Fibroblast of skin of back (primary cell): ENCODE data around the gene TCL1A.

Experiments
- DNase-seq: peaks from one replicate; pipeline ENCODE4 v3.0.0-alpha.2; 2013

TCL1A gene

DNA sequence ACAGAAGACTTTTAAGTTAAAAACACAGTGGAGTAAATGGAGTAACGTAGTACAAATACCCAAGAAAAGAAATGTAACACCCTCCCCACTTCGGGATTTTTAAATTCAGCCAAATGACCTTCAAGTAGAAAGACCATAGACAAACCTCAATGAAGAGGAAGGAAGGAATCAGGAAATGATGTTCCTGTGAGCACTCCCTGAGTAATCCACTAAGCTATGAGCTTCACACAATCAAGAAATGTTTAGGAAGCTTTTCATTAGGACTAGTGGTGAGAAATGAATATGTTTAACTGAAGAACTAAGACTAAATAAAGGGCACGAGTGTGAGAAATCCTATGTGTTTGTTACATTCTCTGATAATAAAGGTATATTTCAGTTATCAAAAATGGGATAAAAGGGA is 10.1 kb downstream of the TCL1A start:
- no peak for DNase-seq

DNA sequence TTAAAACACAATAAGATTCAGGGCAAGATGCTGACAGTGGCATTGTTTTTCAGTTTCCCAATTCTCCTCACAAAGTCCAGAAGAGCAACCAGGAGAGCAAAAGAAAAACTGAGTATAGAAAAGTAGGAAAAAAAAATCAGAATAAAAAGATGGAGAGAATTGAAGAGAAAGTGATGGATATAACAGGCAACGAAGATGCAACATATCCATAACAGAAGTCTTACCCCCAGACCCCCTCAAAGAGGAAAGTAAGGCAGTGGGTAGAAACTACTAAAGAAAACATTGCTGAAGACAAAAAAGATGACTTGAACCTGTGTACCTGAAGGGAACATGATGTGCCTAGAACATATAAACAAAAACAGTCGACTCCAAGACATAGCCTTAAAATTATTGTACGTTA is 10.6 kb downstream of the TCL1A start:
- DNase-seq, result no peak

DNA sequence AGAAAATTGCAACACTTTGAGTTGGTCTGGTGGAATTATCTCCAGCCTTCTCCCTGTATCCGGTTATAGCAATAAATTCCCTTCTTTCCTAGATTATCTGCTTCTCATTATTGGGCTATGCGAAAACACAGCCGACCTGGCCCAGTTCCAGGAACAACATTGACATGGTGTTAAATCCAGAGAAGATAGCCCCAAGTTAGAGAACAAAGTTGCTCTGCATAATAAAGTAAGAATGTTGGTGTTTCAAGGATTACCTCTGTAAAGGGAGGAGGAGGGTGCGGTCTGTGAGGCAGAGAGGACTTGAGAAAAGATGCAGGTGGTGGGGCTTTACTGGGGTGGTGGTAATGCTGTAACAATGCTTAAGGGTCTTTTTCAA is 12.1 kb downstream of the TCL1A start:
- DNase-seq, result peak; percentile 41

DNA sequence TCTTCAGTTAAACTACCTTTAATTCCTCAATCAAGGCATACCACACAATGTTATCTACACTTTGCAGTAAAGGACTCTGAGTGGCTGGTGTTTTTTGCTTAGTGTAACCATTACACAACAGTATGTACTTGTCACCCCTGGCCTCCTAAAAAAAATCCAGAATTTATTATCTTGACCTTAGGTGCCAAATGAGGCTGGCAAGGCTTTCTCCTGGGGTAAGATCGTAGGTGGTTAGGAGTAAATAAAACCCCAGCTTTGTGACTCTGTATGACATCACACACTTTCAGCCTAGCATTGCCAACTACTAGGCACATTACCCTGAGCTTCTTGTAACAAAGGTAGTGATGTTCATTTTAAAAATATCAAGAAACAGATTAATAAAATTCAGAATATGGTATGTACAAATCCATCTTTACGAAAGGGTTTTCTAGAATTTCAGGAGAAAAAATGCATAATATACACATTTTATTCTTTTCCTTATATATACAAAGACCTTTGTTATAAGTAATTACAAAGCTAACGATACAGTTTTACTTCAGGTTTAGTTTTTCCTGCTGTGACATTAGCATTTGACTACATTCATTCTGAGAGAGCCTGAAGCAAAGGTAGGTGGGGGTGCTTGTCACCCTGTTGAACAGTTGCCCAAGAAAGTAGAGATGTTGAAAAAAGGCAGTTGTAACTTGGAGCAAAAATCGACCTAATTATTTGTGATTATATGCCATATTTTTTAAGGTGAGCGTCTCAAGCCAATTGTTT is 13.5 kb downstream of the TCL1A start:
- no peak for DNase-seq

DNA sequence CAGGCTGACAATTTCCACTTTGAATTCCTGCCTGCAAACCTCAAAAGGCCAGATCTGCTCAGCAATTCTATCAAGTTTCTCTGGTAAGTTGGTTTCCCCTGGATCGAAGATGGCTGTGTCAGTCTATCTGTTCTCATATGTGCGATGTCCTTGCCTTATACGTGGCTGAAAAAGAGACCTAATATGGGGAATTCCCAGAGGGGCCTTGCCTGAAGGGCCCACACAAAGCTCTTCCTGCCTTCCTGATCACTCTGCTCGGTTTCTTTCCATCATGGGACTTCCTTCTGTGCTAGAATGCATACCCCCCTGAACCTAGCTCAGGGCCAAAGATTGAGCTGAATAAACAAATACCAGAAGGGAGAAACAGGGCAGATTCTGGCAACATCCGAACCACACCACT is 14.5 kb downstream of the TCL1A start:
- no peak for DNase-seq

DNA sequence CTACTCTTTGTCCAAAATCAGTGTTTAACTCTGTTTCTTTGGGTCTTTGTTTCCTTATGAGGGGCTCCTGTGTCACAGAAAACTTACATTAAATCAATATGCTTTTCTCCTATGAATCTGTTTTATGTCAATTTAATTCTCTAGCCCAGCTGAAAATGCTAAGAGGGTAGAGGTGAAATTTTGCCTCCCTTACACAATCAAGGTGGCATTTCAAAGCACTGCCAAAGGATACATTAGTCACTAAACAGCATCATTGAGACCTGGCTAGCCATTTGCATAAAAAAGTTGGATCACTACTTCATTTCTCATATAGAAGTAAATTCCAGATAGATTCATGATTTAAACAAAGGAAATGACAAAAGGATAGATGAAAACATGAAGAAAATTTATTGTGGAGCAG is 15.6 kb downstream of the TCL1A start:
- DNase-seq, result no peak

DNA sequence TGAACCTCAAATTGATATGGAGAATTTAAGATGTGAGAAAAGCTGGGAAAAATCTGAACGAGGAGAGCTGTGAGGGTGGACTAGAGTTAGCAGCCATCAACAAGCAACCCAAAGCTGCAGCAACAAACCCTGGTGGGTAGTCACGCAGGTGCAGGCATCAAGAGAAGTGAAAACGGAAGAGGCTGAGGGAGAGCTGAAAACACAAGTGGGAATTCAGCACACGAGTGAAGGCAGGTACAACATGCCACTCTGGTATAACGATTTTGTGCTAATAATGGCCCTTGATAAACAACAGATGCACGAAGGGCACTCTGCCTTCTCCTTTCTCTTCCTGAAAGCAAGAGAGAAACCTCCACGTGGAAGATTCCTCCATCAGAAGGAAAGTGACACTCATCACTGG is 16.2 kb downstream of the TCL1A start:
- no peak for DNase-seq

DNA sequence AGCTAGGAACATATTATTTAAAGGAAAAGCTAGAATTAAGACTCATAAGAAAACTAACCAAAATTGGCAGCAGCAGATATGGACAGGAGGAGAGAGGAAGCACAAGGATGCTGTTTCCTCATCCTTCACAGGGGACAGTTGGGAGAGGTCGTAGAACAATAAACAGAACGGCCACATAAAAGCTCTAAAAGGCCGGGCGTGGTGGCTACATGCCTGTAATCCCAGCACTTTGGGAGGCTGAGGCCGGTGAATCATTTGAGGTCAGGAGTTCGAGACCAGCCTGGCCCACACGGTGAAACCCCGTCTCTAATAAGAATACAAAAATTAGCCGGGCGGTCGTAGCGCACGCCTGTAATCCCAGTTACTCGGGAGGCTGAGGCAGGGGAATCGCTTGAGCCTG is 17.2 kb downstream of the TCL1A start:
- DNase-seq, result no peak

DNA sequence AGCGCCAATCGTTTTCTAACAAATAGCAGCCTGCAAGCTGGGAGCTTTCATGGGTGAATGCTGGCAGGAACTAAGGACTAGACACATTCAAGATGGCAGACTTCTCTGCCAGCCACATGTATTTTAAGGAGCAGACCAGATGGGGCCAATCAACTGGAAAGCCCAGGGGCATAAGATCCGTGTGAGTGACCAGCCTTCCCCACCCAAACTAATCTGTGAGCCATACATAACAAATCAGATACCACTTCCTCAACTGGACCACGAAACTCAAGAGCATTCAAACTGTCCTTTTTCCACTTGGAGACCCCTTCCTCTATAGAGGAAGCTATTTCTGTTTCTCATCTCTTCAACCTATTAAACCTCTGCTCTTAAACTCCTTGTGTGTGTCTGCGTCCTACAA is 18.0 kb downstream of the TCL1A start:
- DNase-seq, result no peak

DNA sequence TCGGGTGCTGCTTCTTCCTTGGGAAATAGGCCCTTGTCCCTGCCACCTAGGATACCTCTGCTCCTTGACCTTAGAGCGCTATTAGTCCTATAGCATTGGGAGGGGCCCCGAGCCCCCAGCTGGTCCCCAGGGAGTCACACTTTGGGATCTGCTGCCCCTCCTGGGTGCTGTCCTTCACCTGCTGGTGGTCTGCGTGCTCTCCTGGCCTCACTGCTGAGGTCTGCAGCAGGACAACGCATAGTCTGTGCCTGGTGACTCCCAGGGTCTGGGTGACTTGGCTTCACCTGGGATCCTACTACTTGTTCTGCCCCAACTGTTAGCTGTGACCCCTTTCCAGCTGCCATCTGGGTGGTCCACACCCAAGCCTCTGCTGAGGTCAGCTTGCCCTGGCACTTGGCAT is 18.9 kb downstream of the TCL1A start:
- DNase-seq, result no peak

DNA sequence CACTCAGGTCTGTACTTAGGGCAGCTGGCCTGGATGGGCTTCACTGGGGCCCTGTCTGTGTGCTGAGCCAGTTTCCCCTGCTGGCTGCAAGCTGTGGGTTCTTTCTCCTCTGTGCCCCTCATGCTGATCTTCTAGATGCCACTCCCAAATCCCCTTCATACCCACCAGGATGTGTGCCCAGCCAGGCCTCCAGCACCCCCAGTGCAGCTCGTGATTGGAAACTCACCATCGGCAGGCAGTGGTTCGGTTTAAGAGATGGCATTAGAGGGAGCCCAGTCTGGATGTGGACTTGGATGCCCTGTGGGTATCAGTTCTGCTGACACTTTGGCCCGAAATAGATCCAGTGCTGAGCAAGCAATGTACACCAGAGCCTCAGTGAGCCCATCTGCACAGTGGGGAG is 21.8 kb downstream of the TCL1A start:
- no peak for DNase-seq

DNA sequence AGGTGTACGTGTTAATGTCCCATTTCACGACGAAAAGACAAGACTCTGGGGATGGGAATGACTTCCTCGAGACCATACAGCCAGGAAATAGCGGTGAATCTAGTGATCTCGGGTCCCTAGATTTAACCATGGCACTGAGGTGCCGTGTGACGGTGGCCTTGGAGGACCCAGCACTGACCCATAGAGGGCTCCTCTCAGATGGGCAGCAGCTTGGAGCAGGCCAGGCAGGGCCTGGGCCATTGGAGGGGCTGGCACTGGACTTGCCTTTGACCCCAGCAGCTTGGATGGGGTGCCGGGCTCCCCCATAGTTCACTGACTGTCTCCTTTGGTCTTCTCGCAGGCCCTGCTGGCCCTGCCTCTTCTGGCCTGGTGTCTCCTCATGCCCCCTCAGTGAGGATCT is 22.3 kb downstream of the TCL1A start:
- DNase-seq, result no peak

DNA sequence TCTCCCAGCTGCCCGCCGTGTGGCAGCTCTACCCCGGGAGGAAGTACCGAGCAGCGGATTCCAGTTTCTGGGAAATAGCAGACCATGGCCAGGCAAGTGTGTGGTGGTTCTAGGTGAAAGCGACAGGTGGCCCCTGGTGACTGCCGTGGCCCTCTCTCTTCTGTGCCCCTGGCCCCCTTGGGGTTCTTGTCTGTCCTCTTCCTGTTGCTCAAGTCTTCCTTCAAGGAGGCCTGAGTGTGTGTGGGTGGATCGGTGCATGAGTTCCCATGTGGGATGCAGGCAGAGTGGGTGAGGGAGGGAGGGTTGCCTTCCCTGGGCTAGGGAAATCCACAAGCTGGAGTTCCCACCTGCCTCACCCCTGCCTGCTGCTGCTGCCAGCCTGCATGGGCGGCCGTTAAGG is 23.1 kb downstream of the TCL1A start:
- no peak for DNase-seq

DNA sequence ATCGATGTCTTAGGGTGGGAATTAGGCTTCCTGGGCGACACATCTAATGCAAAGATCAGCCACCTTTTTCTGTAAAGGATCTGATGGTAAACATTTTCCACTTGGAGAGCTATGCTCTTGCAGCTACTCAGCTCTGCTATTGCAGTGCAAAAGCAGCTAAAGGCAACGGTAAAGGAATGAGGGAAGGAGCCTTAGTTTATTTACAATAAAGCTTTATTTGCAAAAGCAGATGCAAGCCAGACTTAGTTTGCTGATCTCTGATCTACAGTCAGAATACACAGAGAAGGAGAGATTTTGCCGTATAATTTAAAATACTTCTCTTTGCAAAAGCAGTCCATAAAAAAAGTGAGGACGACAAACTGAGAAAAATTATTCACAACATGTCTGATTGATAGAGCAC is 24.5 kb downstream of the TCL1A start:
- no peak for DNase-seq

DNA sequence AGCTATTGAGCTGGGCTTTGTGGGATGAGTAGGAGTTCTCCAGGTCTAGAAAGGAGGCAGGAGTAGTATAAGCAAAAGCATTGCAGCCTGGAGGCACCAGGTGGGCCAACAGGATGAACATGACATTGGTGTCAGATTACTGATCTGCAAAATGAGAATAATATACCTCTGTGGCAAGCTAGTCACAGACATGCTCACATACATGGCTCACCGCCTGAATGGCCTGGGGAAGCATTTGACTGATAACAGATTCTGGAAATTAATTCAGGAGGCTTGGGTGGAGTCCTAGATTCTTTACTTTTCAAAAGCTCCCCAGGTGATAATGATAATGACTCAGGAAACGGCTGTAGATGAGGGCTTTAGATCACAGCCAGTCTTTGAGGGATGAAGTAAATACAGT is 27.0 kb downstream of the TCL1A start:
- DNase-seq, result no peak

DNA sequence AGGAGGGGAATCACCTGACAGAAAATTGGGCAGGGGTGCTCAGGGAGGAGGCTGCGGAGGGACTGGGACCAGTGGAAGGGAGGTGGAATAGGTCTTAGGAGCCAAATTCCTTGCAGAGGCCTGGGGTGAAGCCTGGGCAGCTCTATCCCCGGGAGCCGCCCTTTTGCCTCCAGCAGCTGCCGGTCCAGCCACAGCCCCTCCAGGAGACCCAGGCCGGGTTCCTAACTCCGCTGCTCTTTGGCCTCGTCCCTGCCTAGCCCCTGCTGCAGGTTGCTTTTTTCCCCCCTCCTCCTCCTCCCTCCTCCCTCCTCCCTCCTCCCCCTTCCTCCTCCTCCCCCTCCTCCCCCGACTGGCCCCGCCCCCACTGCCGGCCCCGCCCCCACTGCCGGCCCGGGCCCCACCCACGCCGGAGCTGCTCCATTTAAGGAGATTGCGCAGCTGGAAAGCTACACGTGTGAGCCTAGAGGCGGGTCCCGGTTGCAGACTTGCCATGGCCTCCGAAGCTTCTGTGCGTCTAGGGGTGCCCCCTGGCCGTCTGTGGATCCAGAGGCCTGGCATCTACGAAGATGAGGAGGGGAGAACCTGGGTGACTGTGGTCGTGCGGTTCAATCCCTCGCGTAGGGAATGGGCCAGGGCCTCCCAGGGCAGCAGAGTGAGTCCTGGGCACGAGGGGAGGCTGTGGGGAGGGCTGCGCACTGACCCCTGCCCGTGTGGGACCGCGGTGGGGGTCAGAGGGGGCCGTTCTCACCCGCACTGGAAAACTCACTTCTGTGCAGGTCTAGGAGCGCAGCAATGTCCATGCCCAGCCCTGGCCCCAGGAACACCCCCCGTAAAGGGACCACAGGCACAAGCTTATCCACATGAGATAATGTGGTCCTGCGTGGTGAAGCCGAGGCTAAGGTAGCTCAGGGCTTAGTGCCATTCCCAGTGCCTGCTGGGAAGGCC is 27.7 kb downstream of the TCL1A start, which contains the start of gene TCL1B:
TSS of gene TCL1B (plus strand) at position 449 of the 945 bp plus-strand sequence. CDS start at position 491, 42 bp downstream.
- DNase-seq, result no peak

DNA sequence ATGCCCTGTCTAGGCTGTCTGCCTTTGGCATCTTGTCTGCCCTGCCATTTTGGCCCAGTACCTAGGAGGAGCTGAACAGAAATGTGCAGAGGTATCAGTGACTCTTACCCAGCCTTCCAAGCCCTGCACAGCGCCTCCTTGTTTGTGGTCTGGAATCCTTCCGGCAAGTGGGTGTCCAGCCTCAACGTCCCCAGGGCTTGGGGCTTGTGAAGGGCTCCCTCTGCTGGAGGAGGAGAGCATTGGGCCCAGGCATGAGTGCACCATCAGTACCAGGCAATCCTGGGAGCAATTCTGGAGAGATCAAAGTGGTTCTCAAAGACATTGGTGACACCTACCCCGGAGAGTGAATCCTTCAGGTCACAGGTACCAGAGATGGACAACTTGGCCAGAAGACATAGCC is 30.1 kb downstream of the TCL1A start:
- DNase-seq, result no peak

DNA sequence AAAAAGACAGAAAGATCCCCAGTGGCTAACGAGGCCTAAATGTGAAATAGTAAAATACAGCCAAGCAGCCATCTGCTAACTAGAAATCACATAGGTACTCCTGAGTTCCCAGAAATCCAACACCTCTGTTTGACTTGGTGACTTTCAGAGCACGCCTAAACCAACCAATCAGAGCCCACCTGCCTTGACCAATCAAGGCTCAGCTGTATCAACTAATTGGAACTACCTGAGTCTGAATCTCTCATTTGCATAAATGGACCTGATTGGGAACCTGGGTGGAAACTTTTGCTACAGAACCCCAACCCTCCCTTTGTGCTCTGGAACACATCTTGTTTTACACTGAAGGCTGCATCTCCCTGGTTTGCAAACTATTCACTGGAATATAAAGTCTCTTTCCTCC is 32.8 kb downstream of the TCL1A start:
- DNase-seq, result no peak

DNA sequence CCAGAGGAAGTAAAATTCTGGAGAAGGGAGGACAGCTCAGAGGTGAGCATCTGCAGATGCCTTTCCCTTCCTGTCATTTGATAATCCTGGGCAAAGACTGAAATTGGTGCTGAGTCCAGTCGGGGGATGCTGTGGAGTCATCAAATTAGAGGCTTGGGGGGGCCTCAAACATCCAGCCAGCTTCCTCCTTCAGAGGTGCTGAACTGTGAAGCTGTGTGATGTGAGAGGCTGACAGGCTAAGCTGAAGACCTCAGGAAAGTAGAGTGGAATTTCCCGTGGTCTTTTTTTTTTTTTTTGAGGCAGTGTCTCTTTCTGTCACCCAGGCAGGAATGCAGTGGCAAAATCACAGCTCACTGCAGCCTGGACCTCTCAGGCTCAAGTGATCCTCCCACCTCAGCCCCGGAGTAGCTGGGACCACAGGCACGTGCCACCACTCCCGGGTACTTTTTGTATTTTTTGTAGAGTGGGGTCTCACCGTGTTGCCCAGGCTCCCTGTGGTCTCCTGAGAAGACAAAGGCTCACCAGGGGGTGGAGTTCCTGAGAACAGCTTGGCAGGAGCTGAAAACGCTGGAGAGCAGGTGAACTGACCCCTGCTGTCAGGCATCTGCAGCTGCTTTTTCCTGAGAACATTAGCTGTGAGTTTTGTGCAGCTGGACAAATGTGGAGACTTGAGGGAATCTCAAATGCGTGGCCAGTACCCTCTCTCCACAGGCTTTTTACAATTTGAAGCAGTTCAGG is 33.8 kb downstream of the TCL1A start:
- no peak for DNase-seq

DNA sequence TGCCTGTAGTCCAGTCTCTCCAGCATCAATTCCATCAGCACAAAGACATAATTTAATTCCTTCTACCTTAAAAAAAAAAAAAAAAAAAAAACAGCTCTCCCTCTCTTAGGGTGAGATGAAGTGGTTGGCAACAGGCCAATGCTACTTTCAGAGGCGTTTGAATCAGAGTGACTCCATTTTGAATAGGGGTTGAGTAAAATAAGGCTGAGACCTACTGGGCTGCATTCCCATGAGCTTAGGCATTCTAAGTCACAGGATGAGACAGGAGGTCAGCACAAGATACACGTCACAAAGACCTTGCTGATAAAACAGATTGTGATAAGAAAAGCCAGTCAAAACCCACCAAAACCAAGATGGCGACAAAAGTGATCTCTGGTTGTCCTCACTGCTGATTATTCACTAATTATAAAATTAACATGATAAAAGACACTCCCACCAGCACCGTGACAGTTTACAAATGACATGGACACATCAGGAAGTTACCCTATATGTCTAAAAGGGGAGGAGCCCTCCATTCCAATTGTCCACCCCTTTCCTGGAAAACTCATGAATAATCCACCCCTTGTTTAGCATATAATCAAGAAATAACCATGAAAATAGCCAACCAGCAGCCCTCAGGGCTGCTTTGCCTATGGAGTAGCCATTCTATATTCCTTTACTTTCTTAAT is 34.6 kb downstream of the TCL1A start:
- no peak for DNase-seq

DNA sequence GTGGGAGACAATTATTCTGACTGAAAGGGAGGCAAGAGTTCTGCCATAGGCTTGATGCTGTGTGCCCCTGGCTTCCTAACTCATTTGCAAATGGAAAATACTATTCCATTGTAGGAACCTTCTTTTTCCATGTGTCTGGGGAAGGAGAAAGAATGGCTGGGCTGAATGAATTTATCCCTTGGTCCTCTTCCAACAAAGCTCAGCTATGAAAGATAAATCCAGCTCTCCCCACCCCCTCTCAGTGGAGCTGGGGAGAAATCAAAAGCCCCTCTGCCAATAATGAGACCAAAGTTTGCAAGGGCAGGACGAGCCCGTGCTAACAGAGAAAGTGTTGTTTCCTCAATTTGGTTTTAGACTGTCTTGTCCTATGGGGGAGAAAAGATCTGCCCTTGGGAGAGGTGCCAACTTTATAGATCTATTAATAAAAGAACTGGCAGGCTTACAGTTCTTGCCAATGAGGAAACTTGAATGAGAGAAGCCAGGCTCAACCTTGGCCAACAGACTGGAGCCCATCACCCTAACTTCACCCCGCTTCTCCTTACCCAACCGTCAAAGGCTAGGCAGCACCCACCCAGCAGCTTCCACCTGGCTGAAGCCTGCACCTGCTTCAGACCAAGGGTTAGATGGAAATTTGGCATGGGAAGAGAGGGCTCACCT is 36.6 kb downstream of the TCL1A start:
- DNase-seq, result no peak

DNA sequence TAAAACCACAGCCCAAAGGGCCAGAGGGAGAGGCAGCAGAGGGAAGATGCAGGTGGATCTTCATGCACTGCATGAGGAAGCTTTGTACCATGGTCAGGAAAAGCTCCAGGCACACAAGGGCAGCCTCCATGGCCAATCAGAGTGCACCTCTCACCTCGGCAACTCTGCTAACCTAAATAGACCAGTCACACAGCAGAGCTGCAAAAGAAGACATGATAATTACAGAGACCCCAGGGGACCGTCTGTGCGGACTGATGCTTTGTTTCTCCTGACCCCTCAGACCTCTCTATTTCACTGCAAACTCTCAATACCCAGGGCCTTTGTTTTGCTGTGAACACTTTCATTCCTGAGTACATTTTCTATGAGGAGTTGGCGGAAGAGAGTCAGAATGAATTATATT is 38.4 kb downstream of the TCL1A start:
- DNase-seq, result no peak
